HS-5 (cell line): ENCODE measurements around the gene TACR2.
"Not testable (repeated sequence)": the region's sequence is repeated elsewhere in the genome, so short reads cannot be mapped to it uniquely, and the experiment has no call there.

Source experiments
- DNase-seq: peaks from one replicate; pipeline ENCODE4 v3.0.0-alpha.2; 2012; ENCODE audit warnings: low read depth

TACR2 gene

GRCh38 chr10:69450395-69450794, 33.7 kb upstream of the TACR2 start:
- DNase-seq = not testable (repeated sequence)

GRCh38 chr10:69449841-69450240, 33.1 kb upstream of the TACR2 start:
- no peak for DNase-seq

- DNase-seq = peak; percentile 48
These were observed 30.0 kb upstream of the TACR2 start for GRCh38 chr10:69446650-69447151.

GRCh38 chr10:69446229-69446628, 29.5 kb upstream of the TACR2 start:
- DNase-seq = no peak

- DNase-seq = no peak
These were observed 28.3 kb upstream of the TACR2 start for GRCh38 chr10:69445041-69445440.

- no peak for DNase-seq
These were observed 26.6 kb upstream of the TACR2 start for GRCh38 chr10:69443354-69443753.

GRCh38 chr10:69439813-69440506, 23.2 kb upstream of the TACR2 start:
- DNase-seq = no peak

GRCh38 chr10:69439350-69439739, 22.6 kb upstream of the TACR2 start:
- DNase-seq = no peak

- no peak for DNase-seq
These were observed 22.0 kb upstream of the TACR2 start for GRCh38 chr10:69438536-69439349.

- DNase-seq = no peak
These were observed 20.9 kb upstream of the TACR2 start for GRCh38 chr10:69437321-69438259.

GRCh38 chr10:69435966-69436520, 19.3 kb upstream of the TACR2 start:
- DNase-seq = no peak

- no peak for DNase-seq
These were observed 18.2 kb upstream of the TACR2 start for GRCh38 chr10:69434926-69435325.

- DNase-seq = no peak
These were observed 17.5 kb upstream of the TACR2 start for GRCh38 chr10:69434169-69434568.

- DNase-seq = no peak
These were observed 11.4 kb upstream of the TACR2 start for GRCh38 chr10:69428165-69428564.

- DNase-seq = no peak
These were observed 9.6 kb upstream of the TACR2 start for GRCh38 chr10:69426376-69426727.

GRCh38 chr10:69425511-69426298, 9.0 kb upstream of the TACR2 start:
- DNase-seq = no peak

- DNase-seq = no peak
These were observed 8.3 kb upstream of the TACR2 start for GRCh38 chr10:69425041-69425440.

- DNase-seq = no peak
These were observed 6.0 kb upstream of the TACR2 start for GRCh38 chr10:69422676-69423075.

- no peak for DNase-seq
These were observed 5.0 kb upstream of the TACR2 start for GRCh38 chr10:69421611-69422308.

- no peak for DNase-seq
These were observed 3.0 kb upstream of the TACR2 start for GRCh38 chr10:69419744-69420126.
